NT2/D1 (cell line): ENCODE results near the gene UBE2J1.

Source experiments
- SUZ12 ChIP-seq: IDR thresholded peaks from 2 replicates; pipeline ENCODE4 v1.6.1; 2011; ENCODE audit not compliant: insufficient read length, insufficient read depth; ENCODE audit errors: extremely low read depth
- ZNF274 ChIP-seq: IDR thresholded peaks from 2 replicates; pipeline ENCODE4 v1.6.1; 2011; ENCODE audit warnings: mild to moderate bottlenecking, low read depth, low read length

DNA sequence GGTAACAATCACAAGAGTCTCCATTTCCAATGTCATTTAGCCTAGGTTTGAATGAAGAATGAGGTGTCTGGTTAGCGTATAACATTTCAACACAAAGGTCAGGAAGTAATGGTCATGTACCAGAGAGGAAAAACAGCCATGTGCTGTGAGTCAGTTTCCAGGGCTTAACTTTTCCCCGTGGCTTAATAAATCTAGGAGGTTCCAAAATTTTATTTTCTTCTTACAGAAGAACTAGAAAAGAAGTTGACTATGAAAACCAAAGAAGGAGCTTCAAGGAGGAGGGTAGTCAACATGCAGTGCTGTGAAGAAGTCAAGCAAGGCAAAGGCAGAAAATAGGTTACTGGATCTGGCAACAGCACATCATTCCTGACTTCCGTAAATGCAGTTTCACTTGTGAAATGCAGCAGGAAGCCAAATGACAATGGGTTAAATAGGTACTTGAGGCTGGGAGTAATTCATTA is 29.0 kb downstream of the UBE2J1 start:
- TF ChIP-seq ZNF274 (no peak), SUZ12 (no peak)
